Activated T-cell treated with anti-CD3 and anti-CD28 coated beads, Interleukin-2, amount 50 U/mL, for 4 hours (primary cell): ENCODE measurements around the gene CYP51A1. TPM values are rescaled to one million over a fixed set of nuclear protein-coding genes. Genes with fewer than 3 reads are reported as not detected.
A peak's percentile ranks its signal among the peaks of the same experiment; 100 is the strongest.
"Not testable (repeated sequence)": the region's sequence is repeated elsewhere in the genome, so short reads cannot be mapped to it uniquely, and the experiment has no call there.

Source experiments
- ATAC-seq, 2 donors: fragments of 200-7000 bp; cut with Tn5 transposase; one replicate each; pipeline ENCODE4 v1.10.0; 2021
- DNase-seq: peaks from one replicate; pipeline ENCODE4 v3.0.0-alpha.2; 2020
- H3K27me3 Mint-ChIP-seq: one replicate; pipeline ENCODE4 v1.8.0; 2021; ENCODE audit warnings: low read depth, mixed read lengths
- H3K36me3 Mint-ChIP-seq: one replicate; pipeline ENCODE4 v1.8.0; 2022; ENCODE audit warnings: mixed read lengths; ENCODE audit not compliant: insufficient read depth
- H3K4me1 Mint-ChIP-seq: one replicate; pipeline ENCODE4 v1.8.0; 2021; ENCODE audit warnings: low read depth, mixed read lengths
- H3K4me3 Mint-ChIP-seq: one replicate; pipeline ENCODE4 v1.8.0; 2021; ENCODE audit warnings: mild to moderate bottlenecking, moderate library complexity, mixed read lengths
- H3K9me3 Mint-ChIP-seq: one replicate; pipeline ENCODE4 v1.8.0; 2021; ENCODE audit warnings: mixed read lengths
- total RNA-seq, 3 donors: library from RNA; stranded (reverse); gene quantifications; one replicate each; pipeline ENCODE4 v1.2.1, GENCODE V29; 2021

The CYP51A1 gene
- total RNA-seq, 3 donors from 2014 or later: 42.2 to 44.8 (median 43.4) TPM

GRCh38 chr7:92100534-92100933, 33.7 kb downstream of the CYP51A1 start:
- H3K27me3 Mint-ChIP-seq: no peaks in the 10 kb centered on the region
- no peaks in the 10 kb centered on the region for H3K9me3 Mint-ChIP-seq
- H3K36me3 Mint-ChIP-seq: peaks cover 44% of the 10 kb centered on the region
- ATAC-seq (no peak), DNase-seq (no peak)
- H3K4me1 Mint-ChIP-seq: no peaks in the 10 kb centered on the region
- H3K4me3 Mint-ChIP-seq: no peak overlapping the region

- no peak for ATAC-seq
- no peaks in the 10 kb centered on the region for H3K9me3 Mint-ChIP-seq
- H3K27me3 Mint-ChIP-seq: no peaks in the 10 kb centered on the region
- no peaks in the 10 kb centered on the region for H3K4me1 Mint-ChIP-seq
- peaks cover 39% of the 10 kb centered on the region for H3K36me3 Mint-ChIP-seq
- H3K4me3 Mint-ChIP-seq: no peak overlapping the region
- DNase-seq: no peak
Measured at GRCh38 chr7:92095380-92095779, 38.9 kb downstream of the CYP51A1 start.

GRCh38 chr7:92092210-92092609, 42.1 kb downstream of the CYP51A1 start:
- Mint-ChIP-seq H3K4me1 (no peaks in the 10 kb centered on the region), H3K27me3 (no peaks in the 10 kb centered on the region), H3K36me3 (peaks cover 34% of the 10 kb centered on the region), H3K9me3 (no peaks in the 10 kb centered on the region), H3K4me3 (no peak overlapping the region)
- DNase-seq: no peak
- ATAC-seq: no peak

GRCh38 chr7:92088266-92088665, 46.0 kb downstream of the CYP51A1 start:
- ATAC-seq: no peak
- no peaks in the 10 kb centered on the region for H3K4me1 Mint-ChIP-seq
- H3K4me3 Mint-ChIP-seq: no peak overlapping the region

GRCh38 chr7:92083922-92084321, 50.4 kb downstream of the CYP51A1 start:
- H3K9me3 Mint-ChIP-seq, H3K4me3 Mint-ChIP-seq, DNase-seq, H3K4me1 Mint-ChIP-seq, H3K27me3 Mint-ChIP-seq, ATAC-seq: not testable (repeated sequence)
- H3K36me3 Mint-ChIP-seq: peaks cover 47% of the 10 kb centered on the region

More at GRCh38 chr7:92088266-92088665, 46.0 kb downstream of the CYP51A1 start:
- DNase-seq: no peak
- Mint-ChIP-seq H3K27me3 (no peaks in the 10 kb centered on the region), H3K36me3 (peaks cover 45% of the 10 kb centered on the region), H3K9me3 (no peaks in the 10 kb centered on the region)

- no peaks in the 10 kb centered on the region for H3K9me3 Mint-ChIP-seq
- no peak for DNase-seq
- peaks cover 35% of the 10 kb centered on the region for H3K36me3 Mint-ChIP-seq
- ATAC-seq: no peak
- H3K27me3 Mint-ChIP-seq: no peaks in the 10 kb centered on the region
- H3K4me1 Mint-ChIP-seq: no peaks in the 10 kb centered on the region
- H3K4me3 Mint-ChIP-seq: no peak overlapping the region
Measured at GRCh38 chr7:92076509-92076908, 57.8 kb downstream of the CYP51A1 start.

- no peak overlapping the region for H3K4me3 Mint-ChIP-seq
- H3K27me3 Mint-ChIP-seq: no peaks in the 10 kb centered on the region
- DNase-seq (no peak), ATAC-seq (peak; percentile 86 to 88)
- H3K4me1 Mint-ChIP-seq: no peaks in the 10 kb centered on the region
- no peaks in the 10 kb centered on the region for H3K9me3 Mint-ChIP-seq
- H3K36me3 Mint-ChIP-seq: peaks cover 38% of the 10 kb centered on the region
Measured at GRCh38 chr7:92075455-92076158, 58.7 kb downstream of the CYP51A1 start.

- Mint-ChIP-seq H3K27me3 (no peaks in the 10 kb centered on the region), H3K4me1 (no peaks in the 10 kb centered on the region), H3K4me3 (no peak overlapping the region), H3K36me3 (peaks cover 38% of the 10 kb centered on the region), H3K9me3 (no peaks in the 10 kb centered on the region)
- ATAC-seq: no peak
- no peak for DNase-seq
Measured at GRCh38 chr7:92072708-92073107, 61.6 kb downstream of the CYP51A1 start.

GRCh38 chr7:92072121-92072520, 62.2 kb downstream of the CYP51A1 start:
- Mint-ChIP-seq H3K27me3 (no peaks in the 10 kb centered on the region), H3K9me3 (no peaks in the 10 kb centered on the region), H3K4me3 (no peak overlapping the region), H3K4me1 (no peaks in the 10 kb centered on the region), H3K36me3 (peaks cover 44% of the 10 kb centered on the region)
- ATAC-seq (no peak), DNase-seq (no peak)

- DNase-seq: no peak
- ATAC-seq: no peak
- H3K36me3 Mint-ChIP-seq: peaks cover 49% of the 10 kb centered on the region
- no peaks in the 10 kb centered on the region for H3K4me1 Mint-ChIP-seq
- no peak overlapping the region for H3K4me3 Mint-ChIP-seq
- no peaks in the 10 kb centered on the region for H3K27me3 Mint-ChIP-seq
- no peaks in the 10 kb centered on the region for H3K9me3 Mint-ChIP-seq
Measured at GRCh38 chr7:92071032-92071431, 63.2 kb downstream of the CYP51A1 start.

- Mint-ChIP-seq H3K27me3 (no peaks in the 10 kb centered on the region), H3K4me1 (no peaks in the 10 kb centered on the region), H3K4me3 (no peak overlapping the region), H3K36me3 (peaks cover 31% of the 10 kb centered on the region), H3K9me3 (no peaks in the 10 kb centered on the region)
- ATAC-seq: no peak
- no peak for DNase-seq
Measured at GRCh38 chr7:92064438-92065029, 69.7 kb downstream of the CYP51A1 start.

Other genes with a start within 250 kb of the CYP51A1 start
- gene AKAP9, start 193.6 kb downstream of the CYP51A1 start, total RNA-seq: 10 to 100 TPM; 22.0 to 25.6 (median 23.9) TPM
- gene LRRD1, start 44.7 kb upstream of the CYP51A1 start, total RNA-seq: not detected
- 10 to 100 TPM; 30.4 to 30.7 (median 30.4) TPM for gene KRIT1, start 111.4 kb upstream of the CYP51A1 start, total RNA-seq
- gene ANKIB1, start 111.5 kb upstream of the CYP51A1 start, total RNA-seq: 10 to 100 TPM; 28.0 to 40.8 (median 38.3) TPM